Hepatocyte (in vitro differentiated cells): ENCODE data around the gene CETP. TPM values are rescaled to one million over a fixed set of nuclear protein-coding genes. Genes with fewer than 3 reads are reported as not detected.

Experiments used
- DNase-seq: peaks from one replicate; pipeline ENCODE4 v3.0.0-alpha.2; 2016; ENCODE audit warnings: low spot score
- H2AFZ ChIP-seq: fragments of 200-600 bp; sonication (generic); 2 replicates; pipeline ENCODE4 v1.6.0; 2016; ENCODE audit warnings: antibody characterized with exemption, mild to moderate bottlenecking
- H3K27ac ChIP-seq: fragments of 200-600 bp; sonication (generic); 2 replicates; pipeline ENCODE4 v1.5.1; 2016; ENCODE audit warnings: mild to moderate bottlenecking
- H3K27me3 ChIP-seq: fragments of 200-600 bp; sonication (generic); 2 replicates; pipeline ENCODE4 v1.6.1; 2016
- H3K36me3 ChIP-seq: fragments of 200-600 bp; sonication (generic); replicated peaks from 2 replicates; pipeline ENCODE4 v1.5.1; 2016; ENCODE audit warnings: low read depth; ENCODE audit not compliant: insufficient read depth
- H3K4me1 ChIP-seq: fragments of 200-600 bp; sonication (generic); 2 replicates; pipeline ENCODE4 v1.5.1; 2016; ENCODE audit warnings: mild to moderate bottlenecking, moderate library complexity; ENCODE audit not compliant: insufficient read depth
- H3K4me2 ChIP-seq: fragments of 200-600 bp; sonication (generic); 2 replicates; pipeline ENCODE4 v1.6.0; 2016
- H3K4me3 ChIP-seq: fragments of 200-600 bp; sonication (generic); 2 replicates; pipeline ENCODE4 v1.5.1; 2016; ENCODE audit warnings: mild to moderate bottlenecking
- H3K79me2 ChIP-seq: fragments of 200-600 bp; sonication (generic); 2 replicates; pipeline ENCODE4 v1.6.0; 2017; ENCODE audit warnings: mild to moderate bottlenecking
- H3K9me2 ChIP-seq: fragments of 200-600 bp; sonication (generic); replicated peaks from 2 replicates; pipeline ENCODE4 v1.6.0; 2017; ENCODE audit warnings: mild to moderate bottlenecking; ENCODE audit not compliant: insufficient read depth
- H3K9me3 ChIP-seq: fragments of 200-600 bp; sonication (generic); 2 replicates; pipeline ENCODE4 v1.5.1; 2016; ENCODE audit warnings: low read depth, mild to moderate bottlenecking
- H4K20me1 ChIP-seq: fragments of 200-600 bp; sonication (generic); 2 replicates; pipeline ENCODE4 v1.6.0; 2016; ENCODE audit warnings: mild to moderate bottlenecking; ENCODE audit not compliant: insufficient read depth, poor library complexity, severe bottlenecking
- EZH2 ChIP-seq: fragments of 200-600 bp; sonication (generic); IDR thresholded peaks from 2 replicates; pipeline ENCODE4 v1.6.1; 2016; ENCODE audit warnings: antibody characterized with exemption, mild to moderate bottlenecking, borderline replicate concordance
- EZH2phosphoT487 ChIP-seq: fragments of 200-600 bp; sonication (generic); IDR thresholded peaks from one replicate; pipeline ENCODE4 v1.6.1; 2018; ENCODE audit warnings: antibody characterized with exemption, mild to moderate bottlenecking, low read depth, moderate library complexity; ENCODE audit not compliant: unreplicated experiment, severe bottlenecking
- WGBS: methylation state at CpG from one replicate; pipeline ENCODE4 v1.1.6; 2016; ENCODE audit warnings: low lambda C conversion rate; ENCODE audit errors: missing lambda C conversion rate; 5-methylcytosine and 5-hydroxymethylcytosine counted together
- polyA plus RNA-seq: library from polyadenylated mRNA; unstranded; fragments of >200 nt; fragmentation: Nextera tagmentation; extraction: Ambion mirVana; gene quantifications from 2 replicates; pipeline ENCODE4 v1.2.1, GENCODE V29; 2016
- total RNA-seq: library from RNA; depleted of rRNA; stranded (reverse); fragments of >200 nt; gene quantifications from 2 replicates; pipeline ENCODE4 v1.2.3, GENCODE V29; 2014
- TF ChIP-seq, protein P1 (sequence below): fragments of 200-600 bp; sonication (generic); IDR thresholded peaks from 2 replicates; pipeline ENCODE4 v1.5.1; 2016; ENCODE audit warnings: antibody characterized with exemption, mild to moderate bottlenecking; ENCODE audit not compliant: poor library complexity

CETP gene
- total and polyA plus RNA-seq, 2 experiments from 2014 or later = not detected

DNA sequence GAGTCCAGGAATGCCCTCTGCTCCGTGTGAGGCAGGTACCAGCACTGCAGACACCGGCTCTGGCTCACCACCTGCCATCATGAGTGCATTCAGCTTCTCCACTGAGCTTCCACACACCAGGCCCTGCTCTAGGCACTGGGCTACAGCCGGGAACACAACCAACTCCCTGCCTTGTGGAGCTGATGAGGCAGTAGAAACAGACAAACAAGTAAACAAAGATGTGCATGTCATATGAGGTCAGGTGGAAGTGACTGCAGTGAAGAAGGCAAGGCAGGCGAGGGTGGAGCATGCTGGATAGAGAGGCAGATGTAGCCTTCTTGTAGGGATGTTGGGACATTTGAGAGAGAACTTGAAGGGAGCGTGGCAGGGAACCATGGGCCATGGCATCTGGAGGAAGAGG lies 32.6 kb downstream of the CETP start:
- no peaks in the 10 kb centered on the region for H3K4me1 ChIP-seq
- no peak overlapping the region for H3K4me3 ChIP-seq
- TF ChIP-seq EZH2phosphoT487 (no peak), EZH2 (no peak)
- TF ChIP-seq, protein P1, sequence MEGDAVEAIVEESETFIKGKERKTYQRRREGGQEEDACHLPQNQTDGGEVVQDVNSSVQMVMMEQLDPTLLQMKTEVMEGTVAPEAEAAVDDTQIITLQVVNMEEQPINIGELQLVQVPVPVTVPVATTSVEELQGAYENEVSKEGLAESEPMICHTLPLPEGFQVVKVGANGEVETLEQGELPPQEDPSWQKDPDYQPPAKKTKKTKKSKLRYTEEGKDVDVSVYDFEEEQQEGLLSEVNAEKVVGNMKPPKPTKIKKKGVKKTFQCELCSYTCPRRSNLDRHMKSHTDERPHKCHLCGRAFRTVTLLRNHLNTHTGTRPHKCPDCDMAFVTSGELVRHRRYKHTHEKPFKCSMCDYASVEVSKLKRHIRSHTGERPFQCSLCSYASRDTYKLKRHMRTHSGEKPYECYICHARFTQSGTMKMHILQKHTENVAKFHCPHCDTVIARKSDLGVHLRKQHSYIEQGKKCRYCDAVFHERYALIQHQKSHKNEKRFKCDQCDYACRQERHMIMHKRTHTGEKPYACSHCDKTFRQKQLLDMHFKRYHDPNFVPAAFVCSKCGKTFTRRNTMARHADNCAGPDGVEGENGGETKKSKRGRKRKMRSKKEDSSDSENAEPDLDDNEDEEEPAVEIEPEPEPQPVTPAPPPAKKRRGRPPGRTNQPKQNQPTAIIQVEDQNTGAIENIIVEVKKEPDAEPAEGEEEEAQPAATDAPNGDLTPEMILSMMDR = no peak
- no peaks in the 10 kb centered on the region for H3K9me3 ChIP-seq
- no peaks in the 10 kb centered on the region for H3K9me2 ChIP-seq
- no peak for DNase-seq
- no peak overlapping the region for H2AFZ ChIP-seq
- no peaks in the 10 kb centered on the region for H3K36me3 ChIP-seq
- H3K4me2 ChIP-seq = no peak overlapping the region
- H3K79me2 ChIP-seq = no peaks in the 10 kb centered on the region
- H3K27ac ChIP-seq = no peak overlapping the region
- peaks cover 10% of the 10 kb centered on the region for H3K27me3 ChIP-seq
- H4K20me1 ChIP-seq = no peaks in the 10 kb centered on the region
- 82% methylated on average over 5 of the region's 5 CpGs for WGBS

- H3K4me1 ChIP-seq = no peaks in the 10 kb centered on the region
- TF ChIP-seq EZH2 = no peak
- TF ChIP-seq EZH2phosphoT487 = no peak
- TF ChIP-seq, protein P1 = no peak
Measured at GRCh38 chr16:56995136-56995805, 33.5 kb downstream of the CETP start.

GRCh38 chr16:56997264-56997663 lies 35.5 kb downstream of the CETP start:
- H3K9me2 ChIP-seq = no peaks in the 10 kb centered on the region
- H3K9me3 ChIP-seq = no peaks in the 10 kb centered on the region
- no peak overlapping the region for H3K27ac ChIP-seq
- no peaks in the 10 kb centered on the region for H4K20me1 ChIP-seq
- H3K27me3 ChIP-seq = no peaks in the 10 kb centered on the region
- TF ChIP-seq EZH2phosphoT487 (no peak), EZH2 (no peak)
- TF ChIP-seq, protein P1 = no peak
- DNase-seq = no peak
- H3K4me3 ChIP-seq = no peak overlapping the region
- H3K79me2 ChIP-seq = no peaks in the 10 kb centered on the region
- 92% methylated on average over 5 of the region's 5 CpGs for WGBS
- H3K36me3 ChIP-seq = no peaks in the 10 kb centered on the region
- H2AFZ ChIP-seq = no peak overlapping the region
- no peaks in the 10 kb centered on the region for H3K4me1 ChIP-seq
- no peak overlapping the region for H3K4me2 ChIP-seq

More at GRCh38 chr16:56995136-56995805, 33.5 kb downstream of the CETP start:
- no peaks in the 10 kb centered on the region for H3K9me2 ChIP-seq
- no peak overlapping the region for H3K27ac ChIP-seq
- H2AFZ ChIP-seq = no peak overlapping the region
- no peaks in the 10 kb centered on the region for H3K79me2 ChIP-seq
- 80% methylated on average over 12 of the region's 12 CpGs for WGBS
- DNase-seq = no peak
- H4K20me1 ChIP-seq = no peaks in the 10 kb centered on the region
- no peak overlapping the region for H3K4me2 ChIP-seq
- H3K36me3 ChIP-seq = no peaks in the 10 kb centered on the region
- no peak overlapping the region for H3K4me3 ChIP-seq
- H3K9me3 ChIP-seq = no peaks in the 10 kb centered on the region
- H3K27me3 ChIP-seq = peaks cover 9% of the 10 kb centered on the region
